ENCODE results near the gene MARF1.

- TF ChIP-seq CTCF (IDR thresholded peaks at IDR 0.05) (no peak), POLR2A (IDR thresholded peaks at IDR 0.05) (no peak)
These were observed 89.5 kb downstream of the MARF1 start for GRCh38 chr16:15553313-15554088.

Measured in thyroid gland (tissue), 4 donors.